Progenitor cell of endocrine pancreas (in vitro differentiated cells): ENCODE results near the gene KLHL26. TPM values are rescaled to one million over a fixed set of nuclear protein-coding genes. Genes with fewer than 3 reads are reported as not detected.

Experiments
- DNase-seq: peaks from one replicate; pipeline ENCODE4 v3.0.0; 2021; ENCODE audit warnings: low spot score; ENCODE audit not compliant: unreplicated experiment
- H3K27ac Mint-ChIP-seq: 2 replicates; pipeline ENCODE4 v1.8.0; 2021; ENCODE audit warnings: mild to moderate bottlenecking, moderate library complexity, mixed read lengths
- H3K27me3 Mint-ChIP-seq: 2 replicates; pipeline ENCODE4 v1.8.0; 2021; ENCODE audit warnings: mixed read lengths
- H3K36me3 Mint-ChIP-seq: 2 replicates; pipeline ENCODE4 v1.8.0; 2022; ENCODE audit warnings: mixed read lengths; ENCODE audit not compliant: insufficient read depth
- H3K4me1 Mint-ChIP-seq: 2 replicates; pipeline ENCODE4 v1.8.0; 2021; ENCODE audit warnings: low read depth, mixed read lengths
- H3K4me3 Mint-ChIP-seq: 2 replicates; pipeline ENCODE4 v1.8.0; 2021; ENCODE audit warnings: low read depth, mild to moderate bottlenecking, moderate library complexity, mixed read lengths
- H3K9me3 Mint-ChIP-seq: 2 replicates; pipeline ENCODE4 v1.8.0; 2021; ENCODE audit warnings: low read depth, mixed read lengths
- CTCF ChIP-seq: fragments of 200-600 bp; sonication (generic); IDR thresholded peaks from one replicate; pipeline ENCODE4 v1.5.0; 2021; ENCODE audit warnings: antibody characterized with exemption, mild to moderate bottlenecking; ENCODE audit not compliant: unreplicated experiment
- total RNA-seq: library from RNA; stranded (reverse); gene quantifications from 2 replicates; pipeline ENCODE4 v1.2.1, GENCODE V29; 2021

KLHL26 gene
- total RNA-seq, 1 donor from 2014 or later = 12.3 TPM

- Mint-ChIP-seq H3K27ac (no peak overlapping the region), H3K9me3 (no peaks in the 10 kb centered on the region)
Measured at GRCh38 chr19:18667531-18668251, 30.9 kb downstream of the KLHL26 start.

GRCh38 chr19:18668252-18668631 lies 31.4 kb downstream of the KLHL26 start:
- Mint-ChIP-seq H3K27me3 (no peaks in the 10 kb centered on the region), H3K27ac (no peak overlapping the region), H3K4me3 (no peak overlapping the region), H3K4me1 (peaks cover 2% of the 10 kb centered on the region), H3K9me3 (no peaks in the 10 kb centered on the region), H3K36me3 (peaks cover 4% of the 10 kb centered on the region)
- DNase-seq = no peak
- TF ChIP-seq CTCF = no peak

More at GRCh38 chr19:18667531-18668251, 30.9 kb downstream of the KLHL26 start:
- Mint-ChIP-seq H3K27me3 (no peaks in the 10 kb centered on the region), H3K4me1 (peaks cover 2% of the 10 kb centered on the region), H3K36me3 (peaks cover 4% of the 10 kb centered on the region), H3K4me3 (no peak overlapping the region)
- no peak for TF ChIP-seq CTCF
- DNase-seq = no peak

- Mint-ChIP-seq H3K27ac (no peak overlapping the region), H3K36me3 (peaks cover 4% of the 10 kb centered on the region)
Measured at GRCh38 chr19:18668744-18669523, 32.1 kb downstream of the KLHL26 start.

GRCh38 chr19:18669524-18669817 lies 32.6 kb downstream of the KLHL26 start:
- Mint-ChIP-seq H3K4me1 (no peaks in the 10 kb centered on the region), H3K4me3 (no peak overlapping the region), H3K27ac (no peak overlapping the region), H3K9me3 (no peaks in the 10 kb centered on the region), H3K27me3 (no peaks in the 10 kb centered on the region), H3K36me3 (peaks cover 4% of the 10 kb centered on the region)
- TF ChIP-seq CTCF = no peak
- no peak for DNase-seq

More at GRCh38 chr19:18668744-18669523, 32.1 kb downstream of the KLHL26 start:
- Mint-ChIP-seq H3K9me3 (no peaks in the 10 kb centered on the region), H3K4me1 (no peaks in the 10 kb centered on the region), H3K27me3 (no peaks in the 10 kb centered on the region), H3K4me3 (no peak overlapping the region)
- DNase-seq = no peak
- no peak for TF ChIP-seq CTCF

GRCh38 chr19:18669883-18670282 lies 33.1 kb downstream of the KLHL26 start:
- Mint-ChIP-seq H3K27ac (no peak overlapping the region), H3K4me3 (no peak overlapping the region), H3K36me3 (peaks cover 4% of the 10 kb centered on the region), H3K9me3 (no peaks in the 10 kb centered on the region), H3K4me1 (no peaks in the 10 kb centered on the region), H3K27me3 (no peaks in the 10 kb centered on the region)
- DNase-seq = no peak
- TF ChIP-seq CTCF = no peak
